A172 (cell line): ENCODE data around the gene IGHMBP2. TPM values are rescaled to one million over a fixed set of nuclear protein-coding genes. Genes with fewer than 3 reads are reported as not detected.
"Not testable (repeated sequence)": the region's sequence is repeated elsewhere in the genome, so short reads cannot be mapped to it uniquely, and the experiment has no call there.

Experiments
- DNase-seq: peaks from one replicate; pipeline ENCODE4 v3.0.0-alpha.2; 2015; ENCODE audit warnings: low spot score
- total RNA-seq: library from RNA; depleted of rRNA; stranded (reverse); fragments of >200 nt; shearing (Covaris generic); gene quantifications from 2 replicates; pipeline ENCODE4 v1.2.3, GENCODE V29; 2014; rRNA removed

IGHMBP2 gene
- total RNA-seq: 5.7 and 11.8 TPM in 2 replicates

DNA sequence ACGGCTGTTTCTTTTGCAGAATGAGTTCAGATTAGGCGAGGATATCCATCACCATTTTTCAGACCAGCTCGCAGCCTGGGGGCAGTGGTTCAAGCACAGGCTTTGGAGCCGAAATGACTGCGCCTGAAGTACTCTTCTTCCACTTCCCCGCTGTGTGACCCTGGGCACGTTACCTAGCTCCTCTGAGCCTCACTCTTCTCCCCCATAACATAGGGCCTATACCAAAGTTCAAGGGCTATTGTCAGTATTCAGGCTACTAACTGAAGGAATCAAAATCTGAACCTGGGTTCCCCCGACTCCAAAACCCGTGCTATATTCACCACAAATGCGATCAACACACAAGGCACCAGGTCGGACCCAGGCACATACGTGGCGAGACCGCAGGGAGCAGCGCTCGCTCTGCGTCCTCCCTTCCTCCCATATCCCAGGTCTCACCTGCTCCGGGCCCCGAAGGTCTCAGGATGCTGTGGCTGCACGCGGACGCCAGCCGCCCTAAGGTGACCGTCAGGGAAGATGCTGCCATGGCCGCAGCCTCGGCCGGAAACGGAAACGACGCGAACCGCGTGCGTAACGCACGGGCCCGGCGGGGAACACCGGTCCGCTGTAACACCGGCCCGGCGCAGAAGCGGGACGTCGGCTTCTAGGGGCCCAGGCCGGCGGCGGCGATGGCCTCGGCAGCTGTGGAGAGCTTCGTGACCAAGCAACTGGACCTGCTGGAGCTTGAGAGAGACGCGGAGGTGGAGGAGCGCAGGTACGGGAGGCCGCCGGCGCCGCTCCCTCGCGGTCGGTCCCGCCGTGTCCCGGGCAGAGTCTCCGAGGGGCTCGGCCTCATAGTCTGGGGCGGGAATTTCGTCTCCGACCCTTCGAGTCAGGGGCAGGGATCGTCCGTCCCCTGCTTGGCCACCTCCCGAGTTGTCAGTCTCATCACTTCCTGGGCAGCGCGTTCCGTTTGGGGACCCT lies at the start of gene IGHMBP2, which contains the start of gene MRPL21:
IGHMBP2 (plus strand) TSS at position 604 of the 960 bp plus-strand sequence; CDS start at position 666, 62 bp downstream.
MRPL21 (minus strand) TSS at position 545 of the 960 bp plus-strand sequence; CDS start at position 523, 22 bp downstream.
- peak; percentile 61 for DNase-seq

DNA sequence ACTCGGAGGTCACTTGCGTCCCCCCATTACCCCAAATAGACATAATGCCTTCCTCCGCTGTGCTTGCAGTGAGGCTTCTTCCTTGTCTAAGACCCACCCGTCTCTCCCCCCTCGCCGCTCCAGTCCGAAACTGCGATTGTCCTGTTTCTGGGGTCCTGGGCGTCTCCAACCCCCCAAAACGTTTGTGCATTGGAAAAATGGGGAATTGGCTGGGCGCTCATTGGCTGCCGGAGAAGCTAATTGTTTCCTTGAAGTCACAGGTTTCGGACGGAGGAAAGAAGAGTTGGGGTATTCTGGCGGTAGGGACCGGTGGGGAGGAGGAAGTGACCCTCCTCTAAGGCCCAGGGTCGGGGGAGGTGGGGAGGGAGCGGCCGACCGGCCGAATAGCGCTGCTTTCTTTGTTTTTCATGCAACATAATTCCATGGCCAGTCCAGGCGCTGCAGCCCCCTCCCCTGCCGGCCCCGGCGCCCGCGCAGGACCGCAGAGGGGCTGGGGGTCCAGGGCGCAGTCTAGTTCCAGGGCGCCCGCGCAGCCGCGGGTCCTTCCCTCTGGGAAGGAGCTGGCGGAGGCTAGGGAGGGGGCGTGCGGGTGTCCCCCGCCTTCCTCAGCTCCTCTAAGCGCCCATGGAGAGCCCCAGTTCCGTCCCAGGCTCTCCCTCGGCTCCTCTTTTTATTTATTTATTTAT lies 49.3 kb upstream of the IGHMBP2 start:
- no peak for DNase-seq

- DNase-seq: no peak
These were observed 48.3 kb upstream of the IGHMBP2 start for GRCh38 chr11:68855205-68855981.

GRCh38 chr11:68856425-68857030 lies 47.2 kb upstream of the IGHMBP2 start:
- not testable (repeated sequence) for DNase-seq

DNA sequence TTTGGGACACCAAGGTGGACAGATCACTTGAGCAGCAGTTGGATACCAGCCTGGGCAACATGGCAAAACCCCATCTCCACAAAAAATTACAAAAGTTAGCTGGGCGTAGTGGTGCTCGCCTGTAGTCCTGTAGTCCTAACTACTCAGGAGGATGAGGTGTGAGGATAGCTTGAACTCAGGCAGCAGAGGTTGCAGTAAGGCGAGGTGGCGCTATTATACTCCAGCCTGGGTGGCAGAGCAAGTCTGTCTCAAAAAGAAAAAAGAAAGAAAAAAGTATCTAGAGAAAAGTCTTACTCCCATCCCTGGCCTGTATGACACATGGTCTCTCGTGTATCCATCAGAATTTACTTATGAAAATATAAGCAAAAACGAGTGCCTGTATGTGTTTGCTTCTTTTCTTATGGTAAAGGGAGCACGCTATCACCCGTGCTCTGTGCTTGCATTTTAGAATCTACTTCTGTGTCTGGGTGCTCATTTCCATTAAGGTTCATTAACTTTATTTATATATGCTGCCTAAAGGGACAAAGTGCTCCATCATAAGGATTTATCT lies 46.6 kb upstream of the IGHMBP2 start:
- DNase-seq: no peak

GRCh38 chr11:68859123-68859522 lies 44.6 kb upstream of the IGHMBP2 start:
- DNase-seq: no peak

DNA sequence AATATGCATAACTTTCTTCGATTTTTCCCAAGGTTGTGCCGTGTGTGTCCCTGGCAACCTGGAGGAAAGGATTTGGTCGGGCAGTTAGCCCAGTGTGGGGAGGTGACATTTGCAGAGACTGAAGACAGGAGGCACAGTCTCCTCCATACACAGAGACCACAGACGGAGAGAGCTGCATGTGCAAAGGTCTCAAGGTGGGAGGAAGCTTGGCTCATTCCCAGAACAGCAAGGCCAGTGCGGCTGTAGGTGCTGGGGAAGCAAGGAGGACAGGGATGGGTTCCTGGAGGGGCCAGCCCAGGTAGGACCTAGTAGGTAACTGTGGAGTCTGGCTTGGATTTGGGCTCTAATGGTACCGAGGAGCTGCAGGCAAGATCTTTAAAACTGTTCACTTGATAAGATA lies 41.3 kb upstream of the IGHMBP2 start:
- no peak for DNase-seq

DNA sequence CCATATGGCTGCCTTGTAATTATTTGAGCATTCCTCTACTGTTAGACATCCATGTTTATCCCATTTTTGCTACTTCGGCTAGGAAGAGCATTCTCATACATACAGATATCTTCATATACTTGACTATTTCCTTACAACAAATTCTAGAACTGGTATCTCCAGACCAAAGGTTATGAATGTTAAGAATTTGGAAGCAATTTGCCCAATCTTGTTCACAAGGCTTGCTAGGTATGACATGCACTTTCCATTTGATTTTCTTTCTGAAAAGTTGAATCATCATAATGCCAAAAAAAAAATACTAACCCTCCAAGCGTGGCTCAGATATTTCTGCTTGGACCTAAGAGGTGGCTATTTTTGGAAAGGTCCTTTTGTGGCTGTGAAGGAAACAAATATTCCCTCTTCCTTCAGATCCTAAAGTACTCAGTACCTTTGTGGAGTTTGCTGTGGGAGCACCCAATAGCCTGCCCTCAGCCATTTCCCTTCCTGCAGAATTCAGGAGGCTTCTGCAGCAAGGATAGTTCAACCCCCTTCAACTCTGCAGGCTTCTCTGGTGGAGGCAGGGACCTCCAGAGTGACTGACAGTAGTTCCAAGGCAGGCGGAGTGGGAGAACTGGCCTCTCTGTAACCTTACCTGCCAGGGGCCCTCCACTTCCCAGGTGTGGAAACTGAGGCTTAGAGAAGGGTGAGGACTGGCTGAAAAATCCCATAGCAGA lies 40.0 kb upstream of the IGHMBP2 start:
- no peak for DNase-seq

- DNase-seq: no peak
These were observed 38.5 kb upstream of the IGHMBP2 start for GRCh38 chr11:68865241-68865640.

- no peak for DNase-seq
These were observed 36.6 kb upstream of the IGHMBP2 start for GRCh38 chr11:68867066-68867465.

DNA sequence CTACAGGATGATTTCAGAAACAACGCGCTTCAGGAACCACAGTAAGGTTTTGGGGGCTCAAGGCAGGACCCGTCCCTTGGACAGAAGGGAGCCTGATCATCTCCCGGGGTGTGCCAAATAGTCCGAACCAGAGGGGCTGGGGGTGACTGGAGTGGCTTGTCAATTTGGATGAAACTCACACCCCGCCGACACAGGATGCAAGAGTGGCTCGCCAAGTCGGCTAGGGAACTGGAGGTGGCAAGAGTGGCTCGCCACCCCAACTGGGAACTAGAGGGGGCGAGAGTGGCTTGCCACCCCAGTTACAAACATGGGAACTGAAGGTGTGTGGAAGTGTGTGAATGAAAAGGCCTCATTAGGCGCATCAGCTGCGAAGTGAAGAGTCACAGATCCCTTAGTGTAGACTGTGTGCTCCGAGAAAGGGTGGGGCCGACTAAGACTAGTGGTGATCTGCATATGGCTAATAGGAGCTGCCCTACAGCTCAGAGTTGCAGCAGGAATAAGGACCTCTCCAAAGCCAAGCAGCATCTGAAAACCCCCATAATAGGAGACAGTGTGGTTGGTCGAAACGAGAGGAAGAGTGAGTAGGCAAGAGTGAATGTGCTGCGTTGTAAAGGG lies 35.4 kb upstream of the IGHMBP2 start:
- no peak for DNase-seq

- DNase-seq: no peak
These were observed 33.2 kb upstream of the IGHMBP2 start for GRCh38 chr11:68870470-68870869.

- no peak for DNase-seq
These were observed 31.3 kb upstream of the IGHMBP2 start for GRCh38 chr11:68872216-68873003.

DNA sequence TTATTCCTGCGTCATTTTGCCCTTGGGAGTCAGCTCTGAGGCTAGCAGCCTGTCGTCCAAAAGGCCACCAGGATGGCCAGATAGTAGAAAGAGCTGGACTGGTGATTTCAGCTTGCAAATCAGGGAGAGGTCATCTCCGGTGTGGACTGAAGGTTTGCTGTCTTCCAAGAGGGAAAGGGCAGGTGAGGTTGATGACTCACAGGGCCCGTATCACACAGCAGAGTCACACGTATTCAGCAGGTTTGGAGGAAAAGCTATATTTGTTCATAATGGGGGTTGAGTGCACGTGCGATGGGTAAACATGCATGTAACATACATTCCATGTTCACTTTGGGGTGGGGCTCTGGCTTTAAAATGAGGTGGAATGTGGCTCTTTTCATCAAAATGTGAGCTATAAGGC lies 25.7 kb upstream of the IGHMBP2 start:
- DNase-seq: no peak

DNA sequence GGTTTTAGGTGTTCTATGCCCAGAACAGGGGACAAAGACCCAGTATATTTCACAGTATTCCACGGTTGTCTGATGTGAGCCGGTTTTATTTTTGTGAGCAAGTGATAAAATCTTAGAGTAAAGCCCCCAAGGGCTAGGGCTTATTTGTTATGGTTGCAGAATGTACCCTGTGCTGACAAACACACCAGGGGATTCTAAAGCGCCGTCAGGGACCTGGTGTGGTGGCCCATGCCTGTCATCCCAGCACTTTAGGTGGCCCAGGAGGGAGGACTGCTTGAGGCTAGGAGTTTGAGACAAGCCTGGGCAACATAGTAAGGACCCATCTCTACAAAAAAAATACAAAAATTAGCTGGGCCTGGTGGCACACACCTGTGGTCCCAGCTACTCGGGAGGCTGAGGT lies 22.8 kb upstream of the IGHMBP2 start:
- no peak for DNase-seq

DNA sequence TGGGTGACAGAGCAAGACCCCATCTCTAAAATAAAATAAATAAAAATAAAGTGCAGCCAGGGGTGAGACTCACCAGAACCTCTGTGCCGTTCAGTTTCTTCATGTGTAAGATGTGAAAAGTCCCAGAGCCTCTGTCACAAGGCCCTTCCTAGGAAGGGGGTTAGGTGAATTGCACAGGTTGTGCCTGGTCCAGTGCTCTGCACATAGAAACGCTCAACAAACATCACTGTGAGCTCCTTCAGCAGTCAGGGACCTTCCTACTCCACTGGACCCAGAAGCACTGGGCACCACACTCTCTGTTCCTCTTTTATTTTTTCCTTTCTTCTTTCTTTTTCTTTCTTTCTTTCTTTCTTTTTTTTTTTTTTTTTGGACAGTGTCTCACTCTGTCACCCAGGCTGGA lies 22.4 kb upstream of the IGHMBP2 start:
- no peak for DNase-seq

DNA sequence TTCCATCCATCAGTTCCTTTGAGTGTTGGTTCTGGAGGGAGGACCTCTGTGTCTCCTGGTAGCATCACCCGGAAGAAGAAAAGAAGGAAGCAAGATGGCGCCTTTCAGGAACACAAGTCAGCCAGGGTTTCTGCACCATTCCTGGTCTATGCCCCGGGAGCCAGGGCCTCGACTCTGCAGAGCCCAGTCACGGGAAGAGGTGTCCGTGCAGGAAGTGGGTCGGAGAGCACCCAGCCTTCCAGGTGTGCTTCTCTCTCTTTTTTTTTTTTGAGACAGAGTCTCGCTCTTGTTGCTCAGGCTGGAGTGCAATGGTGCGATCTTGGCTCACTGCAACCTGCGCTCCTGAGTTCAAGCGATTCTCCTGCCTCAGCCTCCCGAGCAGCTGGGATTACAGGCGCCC lies 21.3 kb upstream of the IGHMBP2 start:
- no peak for DNase-seq

DNA sequence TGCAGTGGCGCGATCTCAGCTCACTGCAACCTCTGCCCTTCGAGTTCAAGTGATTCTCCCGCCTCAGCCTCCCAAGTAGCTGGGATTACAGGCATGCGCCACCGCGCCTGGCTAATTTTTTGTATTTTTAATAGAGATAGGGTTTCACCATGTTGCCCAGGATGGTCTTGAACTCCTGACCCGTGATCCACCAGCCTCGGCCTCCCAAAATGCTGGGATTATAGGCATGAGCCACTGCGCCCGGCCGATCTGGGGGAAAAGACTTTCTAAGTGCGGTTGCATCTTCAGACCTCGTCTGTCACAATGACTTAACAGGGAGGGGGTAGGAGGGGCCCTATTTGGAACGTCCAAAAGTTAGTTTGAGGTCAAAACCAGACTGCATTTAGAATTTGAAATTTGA lies 18.9 kb upstream of the IGHMBP2 start:
- not testable (repeated sequence) for DNase-seq

DNA sequence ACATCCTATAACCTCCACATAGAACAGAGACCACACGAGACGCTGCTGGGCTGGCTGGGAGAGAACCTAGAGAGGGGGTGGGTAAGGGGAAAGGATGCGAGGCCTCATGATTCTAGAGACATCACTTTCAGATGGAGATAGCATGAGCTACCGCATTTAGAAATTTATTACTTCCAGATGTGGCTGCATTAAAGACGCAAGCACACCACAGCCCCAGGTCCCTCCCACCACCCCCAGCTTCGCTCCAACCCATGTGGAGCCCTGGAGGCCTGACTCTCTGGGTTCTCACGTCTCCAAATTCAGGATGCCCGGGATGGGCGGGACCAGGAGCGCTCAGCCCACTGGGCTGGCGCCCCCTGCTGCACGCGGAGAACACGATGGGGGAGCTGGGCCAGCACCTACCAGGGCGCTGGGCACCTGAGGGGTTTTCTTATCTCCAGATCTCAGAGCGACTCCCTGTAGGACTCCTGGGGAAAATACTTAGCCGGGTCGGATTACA lies 13.7 kb upstream of the IGHMBP2 start:
- DNase-seq: no peak
